NK-92 treated with Interleukin-12 subunit alpha and Interleukin-12 subunit beta, amount 100 ng/mL, for 24 hours (cell line): ENCODE data around the gene EIF4B.
"Not testable (repeated sequence)": the region's sequence is repeated elsewhere in the genome, so short reads cannot be mapped to it uniquely, and the experiment has no call there.

Experiments used
- DNase-seq: peaks from one replicate; lab custom pipeline; 2025; lab: John Stamatoyannopoulos, UW

EIF4B gene, protein sequence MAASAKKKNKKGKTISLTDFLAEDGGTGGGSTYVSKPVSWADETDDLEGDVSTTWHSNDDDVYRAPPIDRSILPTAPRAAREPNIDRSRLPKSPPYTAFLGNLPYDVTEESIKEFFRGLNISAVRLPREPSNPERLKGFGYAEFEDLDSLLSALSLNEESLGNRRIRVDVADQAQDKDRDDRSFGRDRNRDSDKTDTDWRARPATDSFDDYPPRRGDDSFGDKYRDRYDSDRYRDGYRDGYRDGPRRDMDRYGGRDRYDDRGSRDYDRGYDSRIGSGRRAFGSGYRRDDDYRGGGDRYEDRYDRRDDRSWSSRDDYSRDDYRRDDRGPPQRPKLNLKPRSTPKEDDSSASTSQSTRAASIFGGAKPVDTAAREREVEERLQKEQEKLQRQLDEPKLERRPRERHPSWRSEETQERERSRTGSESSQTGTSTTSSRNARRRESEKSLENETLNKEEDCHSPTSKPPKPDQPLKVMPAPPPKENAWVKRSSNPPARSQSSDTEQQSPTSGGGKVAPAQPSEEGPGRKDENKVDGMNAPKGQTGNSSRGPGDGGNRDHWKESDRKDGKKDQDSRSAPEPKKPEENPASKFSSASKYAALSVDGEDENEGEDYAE

DNA sequence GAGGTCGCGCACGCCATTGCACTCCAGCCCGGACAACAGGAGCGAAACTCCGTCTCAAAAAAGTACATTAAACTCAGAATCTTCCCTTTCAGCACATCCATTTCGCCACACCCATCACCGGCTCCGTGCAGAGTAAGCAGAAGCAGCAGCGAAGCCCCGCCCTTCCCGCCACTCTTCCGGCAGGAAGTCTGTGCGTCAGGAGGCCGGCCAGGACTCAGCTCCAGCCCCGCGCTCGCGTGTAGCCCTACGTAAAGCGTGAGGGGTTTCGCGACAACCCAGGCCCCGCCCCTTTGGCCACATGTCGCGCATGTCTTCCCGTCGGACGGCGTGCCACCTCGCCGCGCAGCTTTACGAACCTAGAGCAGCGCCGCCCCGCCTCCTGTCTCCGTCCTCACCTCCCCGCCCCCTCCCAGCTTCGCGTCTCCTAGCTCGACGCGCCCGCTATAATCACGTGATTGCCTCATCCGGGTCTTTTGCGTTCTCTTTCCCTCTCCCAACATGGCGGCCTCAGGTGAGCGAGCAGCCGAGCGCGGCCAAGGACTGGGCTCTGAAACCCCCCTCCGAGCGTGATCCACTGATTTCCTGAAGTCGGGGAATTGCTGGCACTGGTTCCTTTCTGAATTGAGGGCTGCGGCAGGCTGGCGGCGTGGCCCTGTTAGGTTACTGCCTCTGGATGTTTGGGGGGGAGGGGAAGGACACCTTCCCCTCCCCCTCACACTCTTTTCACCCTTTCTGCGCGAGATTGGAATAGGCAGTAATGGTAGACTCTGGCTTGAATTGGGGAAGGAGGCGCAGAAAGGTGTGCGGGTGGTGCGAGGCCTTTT, at the start of gene EIF4B:
Gene EIF4B, plus strand, starts transcription at position 471 of the 824 bp plus-strand sequence. Its CDS starts 28 bp downstream, at position 499.
- peak; percentile 99 for DNase-seq

DNA sequence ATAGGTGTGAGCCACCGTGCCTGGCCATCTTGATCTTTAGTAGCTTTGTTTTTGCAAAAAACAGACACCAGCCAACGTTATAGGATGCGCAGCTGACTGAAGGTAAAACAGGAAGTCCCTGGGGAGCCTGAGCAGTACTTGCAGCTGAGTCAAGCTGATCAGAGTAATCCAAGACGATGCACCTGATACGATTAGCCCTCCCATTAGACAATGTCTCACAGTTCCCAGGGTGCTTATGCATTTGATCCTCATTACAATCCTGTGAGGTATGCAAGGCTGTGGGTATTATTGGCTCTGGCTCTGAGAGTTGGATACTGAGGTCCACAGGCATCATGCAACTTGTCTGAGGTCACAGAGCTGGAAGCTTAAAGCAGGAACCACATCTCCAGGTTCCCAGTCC, 49.3 kb upstream of the EIF4B start:
- no peak for DNase-seq

DNA sequence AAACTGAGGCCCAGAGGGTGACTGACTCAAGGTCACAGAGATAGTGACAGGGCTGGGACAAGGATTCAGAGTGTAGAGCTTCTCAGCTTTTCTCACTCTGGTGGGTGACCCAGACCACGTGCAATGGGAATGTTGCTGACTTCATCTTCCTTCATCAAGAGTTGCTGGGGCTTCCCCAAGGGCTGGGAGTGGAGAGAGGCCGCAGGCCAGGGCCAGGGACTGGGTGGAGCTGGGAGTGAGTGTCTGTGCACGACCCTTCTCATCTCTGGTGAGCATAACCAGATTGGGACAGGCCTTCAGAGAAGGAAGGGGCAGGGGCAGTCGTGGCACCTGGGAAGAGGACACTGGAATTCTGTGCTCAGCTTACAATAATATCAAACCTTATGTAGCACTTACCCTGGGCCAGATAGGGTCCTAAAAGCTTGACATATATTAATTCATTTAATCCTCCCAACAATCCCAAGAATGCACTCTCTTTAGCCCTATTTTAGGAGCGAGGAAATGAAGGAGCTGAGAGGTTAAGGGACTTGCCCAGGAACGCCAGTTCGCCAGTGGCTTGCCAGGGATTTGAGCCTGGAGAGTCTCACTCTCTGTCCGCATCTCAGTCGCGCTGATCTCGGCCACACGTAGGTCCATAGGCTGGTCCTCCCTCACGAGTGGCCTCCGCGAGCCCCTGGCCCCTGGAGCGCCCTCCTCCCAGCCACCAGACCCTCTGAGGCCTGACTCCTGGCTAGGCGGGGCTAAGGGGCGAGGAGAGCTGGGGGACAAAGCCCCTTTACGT, 41.5 kb upstream of the EIF4B start:
- DNase-seq, result no peak

DNA sequence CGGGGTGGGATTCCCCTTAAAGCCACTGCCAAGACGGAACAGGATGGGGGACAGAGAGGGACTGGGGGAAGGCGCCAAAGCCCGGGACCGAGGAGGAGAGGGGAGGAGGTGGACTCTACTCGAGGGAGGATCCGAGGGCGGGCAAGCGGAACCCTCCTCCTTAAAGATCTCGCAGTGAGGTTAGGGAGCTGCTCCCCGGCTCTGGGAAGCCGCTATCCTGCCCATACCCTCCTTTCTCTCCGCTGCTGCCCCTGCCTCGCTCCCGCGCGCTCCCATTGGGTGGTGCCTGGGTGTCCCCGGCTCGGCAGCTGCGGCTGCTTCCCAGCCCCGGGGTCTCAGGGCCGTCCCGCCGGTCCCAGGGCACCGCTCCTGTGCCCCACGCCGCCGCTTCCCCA, 40.9 kb upstream of the EIF4B start:
- no peak for DNase-seq

- no peak for DNase-seq
Measured at GRCh38 chr12:52969166-52969795, 37.0 kb upstream of the EIF4B start.

DNA sequence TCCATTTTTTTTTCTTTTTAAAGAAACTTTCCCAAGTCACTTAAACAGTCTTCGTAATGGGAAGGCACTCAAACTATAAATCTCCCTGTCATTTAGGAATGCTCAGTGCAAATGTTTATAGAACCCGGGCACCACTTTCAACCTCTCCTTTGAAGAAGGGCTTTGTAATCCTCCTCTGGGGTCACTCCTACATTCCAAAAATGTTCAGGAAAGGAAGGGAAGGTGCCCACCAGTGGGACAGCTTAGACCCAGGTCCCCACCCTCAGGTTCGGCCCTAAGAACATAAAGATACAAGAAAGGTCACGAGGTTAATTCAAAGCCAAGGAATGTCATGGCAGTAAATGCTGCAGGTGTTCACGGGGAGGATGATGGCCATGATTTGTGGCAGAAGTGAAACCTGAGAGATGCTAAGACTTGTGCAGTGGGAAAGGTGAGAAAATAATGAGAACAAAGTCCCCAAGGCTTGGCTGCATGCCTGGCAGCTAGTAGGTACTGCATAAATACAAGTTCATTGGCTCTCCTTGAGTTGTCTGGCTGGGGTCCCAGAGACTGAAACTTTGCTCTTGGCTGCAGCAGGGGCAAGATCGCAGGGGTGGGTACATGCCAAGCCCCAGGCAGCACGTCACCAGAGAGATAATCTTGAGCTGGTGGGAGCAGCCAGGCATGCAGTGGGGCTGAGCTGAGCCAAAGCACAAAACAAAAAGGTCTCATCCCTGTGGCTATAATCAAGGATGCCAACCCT, 36.3 kb upstream of the EIF4B start:
- no peak for DNase-seq

- DNase-seq, result no peak
Measured at GRCh38 chr12:52971679-52972329, 34.5 kb upstream of the EIF4B start.

- DNase-seq, result no peak
Measured at GRCh38 chr12:52975204-52975603, 31.1 kb upstream of the EIF4B start.

GRCh38 chr12:52975820-52976573, 30.3 kb upstream of the EIF4B start:
- no peak for DNase-seq

DNA sequence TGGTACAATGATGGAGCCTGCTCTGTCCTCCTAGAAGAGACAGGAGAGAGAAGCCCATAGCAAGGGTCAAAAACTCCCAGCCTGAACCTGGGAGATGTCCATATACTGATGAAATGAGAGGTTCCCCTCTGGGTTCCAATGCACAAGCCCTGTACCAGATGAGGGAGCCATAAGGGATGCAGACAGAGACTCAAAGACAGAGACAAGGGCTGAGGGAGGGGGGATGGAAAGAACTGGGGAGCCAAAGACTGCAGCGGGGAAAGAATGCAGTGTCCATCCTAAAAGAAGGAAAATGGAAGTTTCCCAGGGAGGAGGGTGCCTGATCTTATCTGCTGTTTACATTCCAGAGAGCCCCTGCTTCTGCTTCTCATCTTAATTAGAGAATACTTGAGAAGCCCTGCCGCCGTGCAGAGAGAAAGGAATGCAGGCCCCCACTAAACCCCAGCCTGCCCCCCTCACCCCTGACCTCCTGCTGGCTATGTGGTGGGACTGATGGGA, 29.6 kb upstream of the EIF4B start:
- no peak for DNase-seq

- no peak for DNase-seq
Measured at GRCh38 chr12:52977170-52977569, 29.1 kb upstream of the EIF4B start.

DNA sequence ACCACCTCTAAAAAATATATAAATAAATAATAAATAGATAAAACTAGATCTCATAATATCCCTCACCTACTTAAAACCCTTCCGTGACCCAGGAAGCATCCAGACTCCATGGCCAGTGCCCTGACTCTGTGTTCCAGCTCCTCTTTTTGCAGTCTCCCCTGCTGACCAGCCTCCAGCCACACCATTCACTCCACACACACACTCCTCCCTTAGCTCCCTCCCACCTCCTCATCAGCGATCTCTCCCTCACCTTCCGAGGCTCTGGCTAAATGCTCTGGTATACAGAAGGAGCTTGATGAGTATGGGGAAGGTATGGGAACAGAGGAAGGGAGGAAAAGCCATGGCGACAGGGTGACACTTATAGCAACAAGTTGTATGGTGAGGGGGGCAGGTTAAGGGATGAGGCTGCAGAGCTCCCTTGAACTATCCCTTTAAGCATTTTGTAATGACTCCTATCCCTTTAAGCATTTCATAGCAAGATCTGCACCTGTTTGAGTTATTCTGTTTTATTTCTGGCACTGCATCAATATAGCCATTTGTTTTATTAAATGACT, 26.1 kb upstream of the EIF4B start:
- no peak for DNase-seq

GRCh38 chr12:52980650-52981423, 25.4 kb upstream of the EIF4B start:
- peak; percentile 48 for DNase-seq

DNA sequence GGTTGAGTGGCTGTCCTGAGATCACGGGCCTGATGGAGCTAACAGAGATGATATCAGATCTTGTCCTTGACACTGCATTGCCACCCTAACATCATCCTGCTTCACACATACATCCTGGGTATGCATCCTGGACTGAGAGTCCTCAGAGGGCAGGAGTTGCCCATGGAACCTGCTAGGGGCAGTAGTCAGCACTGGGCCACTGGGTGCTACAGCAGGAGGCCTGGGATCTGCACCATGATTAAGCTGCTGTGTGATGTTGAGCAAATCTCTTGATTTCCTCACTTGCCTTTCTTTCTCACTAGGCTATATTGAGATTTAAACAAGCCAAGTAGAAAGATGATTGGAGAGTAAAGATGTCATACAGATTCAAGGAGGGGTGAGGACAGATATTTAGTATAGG, 22.1 kb upstream of the EIF4B start:
- no peak for DNase-seq

GRCh38 chr12:52988898-52989297, 17.4 kb upstream of the EIF4B start:
- DNase-seq, result no peak

- no peak for DNase-seq
Measured at GRCh38 chr12:52990206-52990605, 16.1 kb upstream of the EIF4B start.

DNA sequence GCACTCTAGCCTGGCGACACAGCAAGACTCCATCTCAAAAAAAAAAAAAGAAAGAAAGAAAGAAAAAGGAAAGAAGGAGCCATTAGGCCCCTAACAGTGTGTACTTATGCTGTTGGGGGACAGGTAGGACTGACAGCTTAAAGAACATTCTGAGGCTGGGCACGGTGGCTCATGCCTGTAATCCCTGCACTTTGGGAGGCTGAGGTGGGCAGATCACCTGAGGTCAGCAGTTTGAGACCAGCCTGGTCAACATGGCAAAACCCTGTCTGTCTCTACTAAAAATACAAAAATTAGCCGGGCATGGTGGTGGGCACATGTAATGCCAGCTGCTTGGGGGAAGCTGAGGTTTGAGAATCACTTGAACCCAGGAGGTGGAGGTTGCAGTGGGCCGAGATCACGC, 14.0 kb upstream of the EIF4B start:
- not testable (repeated sequence) for DNase-seq
